Gastroesophageal sphincter (tissue), 4 donors: ENCODE data around the gene HSPBP1. TPM values are rescaled to one million over a fixed set of nuclear protein-coding genes. Genes with fewer than 3 reads are reported as not detected.

Experiments
- ATAC-seq: fragments of 150-250 bp; one replicate; pipeline ENCODE4 v1.9.1; 2016; ENCODE audit warnings: mild to moderate bottlenecking, moderate library complexity
- H3K27ac ChIP-seq, 4 donors: fragments of 200-600 bp; sonication (generic) in 3 of 4; 1 replicate in 3 of 4; 2 replicates in 1 of 4; pipeline ENCODE4 v1.5.1; 2016 to 2019
- H3K27me3 ChIP-seq: fragments of 200-600 bp; sonication (generic); one replicate; pipeline ENCODE4 v1.5.1; 2019
- H3K36me3 ChIP-seq, 2 donors: fragments of 200-600 bp; sonication (generic); one replicate each; pipeline ENCODE4 v1.5.1; 2019; ENCODE audit warnings: control low read depth in 1 of 2
- H3K4me1 ChIP-seq, 3 donors: fragments of 200-600 bp; sonication (generic); 1 replicate in 2 of 3; 2 replicates in 1 of 3; pipeline ENCODE4 v1.5.1; 2016 to 2019; ENCODE audit warnings: control low read depth in 2 of 3
- H3K4me3 ChIP-seq, 2 donors: fragments of 200-600 bp; sonication (generic); one replicate each; pipeline ENCODE4 v1.5.1; 2019; ENCODE audit warnings: mild to moderate bottlenecking in 1 of 2, moderate library complexity in 1 of 2
- H3K9me3 ChIP-seq, 3 donors: fragments of 200-600 bp; sonication (generic); one replicate each; pipeline ENCODE4 v1.5.1; 2017 to 2019; ENCODE audit warnings: control low read depth in 2 of 3
- EP300 ChIP-seq: sonication (generic); formaldehyde crosslinking; IDR thresholded peaks from one replicate; pipeline ENCODE4 v1.6.1; 2017; ENCODE audit warnings: antibody characterized with exemption, mild to moderate bottlenecking
- POLR2A ChIP-seq, 2 donors: fragments of 450-650 bp; IDR thresholded peaks; one replicate each; pipeline ENCODE4 v1.6.1; 2017; ENCODE audit warnings: antibody characterized with exemption in 2 of 2, mild to moderate bottlenecking in 2 of 2, moderate library complexity in 1 of 2
- POLR2AphosphoS5 ChIP-seq: sonication (generic); formaldehyde crosslinking; IDR thresholded peaks from one replicate; pipeline ENCODE4 v1.6.1; 2017; ENCODE audit warnings: antibody characterized with exemption
- WGBS, 2 donors: methylation state at CpG; one replicate each; pipeline ENCODE4 v1.1.5; 2018; ENCODE audit warnings: low coverage in 1 of 2; 5-methylcytosine and 5-hydroxymethylcytosine counted together
- total RNA-seq, 4 donors: library from RNA; depleted of rRNA; stranded (reverse); fragments of >200 nt; gene quantifications; one replicate each; pipeline ENCODE4 v1.1.0, GENCODE V29; 2016
- TF ChIP-seq, protein P1 (sequence below), 4 experiments: fragments of 200-600 bp in 2 of 4; fragments of 450-650 bp in 2 of 4; sonication (generic) in 1 of 4; IDR thresholded peaks; one replicate each; pipeline ENCODE4 v1.5.1; 2017 to 2019; ENCODE audit warnings: antibody characterized with exemption in 4 of 4, mild to moderate bottlenecking in 2 of 4, moderate library complexity in 2 of 4

HSPBP1 gene
- total RNA-seq, 4 donors from 2014 or later: 20.9 to 37.1 (median 26.5) TPM

DNA sequence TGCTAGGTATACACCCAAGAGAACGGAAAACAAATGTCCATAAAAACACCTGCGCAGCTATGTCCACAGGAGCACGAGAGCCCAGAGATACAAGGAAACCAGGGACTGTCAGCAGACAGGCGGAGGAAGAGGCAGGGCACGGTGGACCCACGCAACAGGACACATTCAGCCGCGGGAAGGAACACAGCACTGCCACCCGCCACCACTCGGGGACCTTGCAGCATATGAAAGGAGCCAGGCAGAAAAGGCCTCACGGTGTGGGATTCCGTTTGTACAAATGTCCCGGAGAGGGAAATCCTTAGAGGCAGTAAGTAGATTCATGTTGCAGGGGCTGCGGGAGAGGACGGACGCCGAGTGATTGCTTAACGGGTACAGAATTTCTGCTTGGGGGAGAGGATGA lies 7.8 kb downstream of the HSPBP1 start:
- Histone ChIP-seq H3K4me3 (no peak overlapping the region), H3K4me1 (no peaks in the 10 kb centered on the region), H3K27ac (no peak overlapping the region), H3K27me3 (no peaks in the 10 kb centered on the region), H3K9me3 (no peaks in the 10 kb centered on the region), H3K36me3 (peaks cover 0 to 98% of the 10 kb centered on the region in 2 donors)
- no peak for ATAC-seq
- WGBS, 2 donors: 88 to 93% methylated on average over 7 to 18 of the region's 18 CpGs
- TF ChIP-seq POLR2A (IDR thresholded peaks at IDR 0.05) (no peak), POLR2AphosphoS5 (no peak), EP300 (no peak)
- TF ChIP-seq, protein P1, sequence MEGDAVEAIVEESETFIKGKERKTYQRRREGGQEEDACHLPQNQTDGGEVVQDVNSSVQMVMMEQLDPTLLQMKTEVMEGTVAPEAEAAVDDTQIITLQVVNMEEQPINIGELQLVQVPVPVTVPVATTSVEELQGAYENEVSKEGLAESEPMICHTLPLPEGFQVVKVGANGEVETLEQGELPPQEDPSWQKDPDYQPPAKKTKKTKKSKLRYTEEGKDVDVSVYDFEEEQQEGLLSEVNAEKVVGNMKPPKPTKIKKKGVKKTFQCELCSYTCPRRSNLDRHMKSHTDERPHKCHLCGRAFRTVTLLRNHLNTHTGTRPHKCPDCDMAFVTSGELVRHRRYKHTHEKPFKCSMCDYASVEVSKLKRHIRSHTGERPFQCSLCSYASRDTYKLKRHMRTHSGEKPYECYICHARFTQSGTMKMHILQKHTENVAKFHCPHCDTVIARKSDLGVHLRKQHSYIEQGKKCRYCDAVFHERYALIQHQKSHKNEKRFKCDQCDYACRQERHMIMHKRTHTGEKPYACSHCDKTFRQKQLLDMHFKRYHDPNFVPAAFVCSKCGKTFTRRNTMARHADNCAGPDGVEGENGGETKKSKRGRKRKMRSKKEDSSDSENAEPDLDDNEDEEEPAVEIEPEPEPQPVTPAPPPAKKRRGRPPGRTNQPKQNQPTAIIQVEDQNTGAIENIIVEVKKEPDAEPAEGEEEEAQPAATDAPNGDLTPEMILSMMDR (IDR thresholded peaks at IDR 0.05): no peak

DNA sequence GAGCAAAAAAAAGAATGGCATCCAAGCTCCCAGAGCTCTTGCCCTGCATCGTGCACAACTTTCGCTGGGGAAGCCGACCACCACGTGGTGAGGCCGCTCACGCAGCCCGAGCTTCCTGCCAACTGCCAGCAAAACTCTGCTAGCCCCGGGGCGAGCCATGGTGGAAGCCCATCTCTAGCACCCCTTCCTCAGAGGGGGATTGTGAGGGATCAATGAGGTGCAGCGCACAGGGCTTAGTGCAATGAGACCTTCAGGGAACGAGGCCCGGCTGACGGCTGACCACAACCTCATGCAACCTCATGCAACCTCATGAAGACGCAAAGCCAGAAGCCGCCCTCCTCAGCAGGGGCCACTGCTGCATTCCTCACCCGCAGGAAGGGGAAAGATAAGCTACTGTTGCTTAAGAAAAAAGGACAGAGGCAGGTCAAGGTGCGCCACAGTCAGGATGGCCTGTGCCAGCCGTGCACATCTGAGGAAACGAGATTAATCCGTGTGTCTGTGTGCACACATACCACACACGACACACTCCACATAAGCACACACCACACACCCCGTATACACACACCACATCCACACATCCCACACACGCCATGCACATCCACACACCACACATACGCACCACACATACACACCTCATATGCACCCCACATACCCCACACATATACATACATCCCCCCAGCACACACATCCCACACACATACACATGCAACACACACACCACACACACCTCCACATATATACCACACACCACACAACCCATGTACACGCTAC lies 9.6 kb downstream of the HSPBP1 start:
- no peaks in the 10 kb centered on the region for H3K27me3 ChIP-seq
- H3K4me3 ChIP-seq: no peak overlapping the region
- TF ChIP-seq POLR2AphosphoS5: no peak
- TF ChIP-seq, protein P1 (IDR thresholded peaks at IDR 0.05): no peak
- TF ChIP-seq POLR2A (IDR thresholded peaks at IDR 0.05): no peak
- no peak for TF ChIP-seq EP300
- no peaks in the 10 kb centered on the region for H3K4me1 ChIP-seq
- H3K36me3 ChIP-seq: peaks cover 0 to 86% of the 10 kb centered on the region in 2 donors
- 79 to 86% methylated on average over 7 to 11 of the region's 25 CpGs for WGBS, 2 donors
- ATAC-seq: no peak
- no peaks in the 10 kb centered on the region for H3K9me3 ChIP-seq
- no peak overlapping the region for H3K27ac ChIP-seq

DNA sequence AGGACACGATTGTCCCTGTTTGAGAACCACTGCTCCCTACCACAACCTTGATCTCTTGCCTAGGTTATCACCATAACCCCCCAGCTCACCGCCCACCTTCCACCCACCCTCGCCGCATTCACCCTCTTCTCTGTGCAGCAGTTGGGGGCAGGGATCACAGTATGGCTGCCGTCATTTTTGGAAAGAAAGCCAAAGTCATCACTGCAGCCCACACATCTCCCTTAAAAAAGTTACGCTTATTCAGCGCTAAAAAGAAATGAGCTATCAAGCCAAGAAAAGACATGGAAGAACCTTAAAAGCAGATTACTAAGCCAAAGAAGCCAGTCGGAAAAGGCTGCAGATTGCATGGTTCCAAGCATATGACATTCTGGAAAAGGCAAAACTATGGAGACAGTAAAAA lies 10.6 kb downstream of the HSPBP1 start:
- no peak for ATAC-seq
- Histone ChIP-seq H3K36me3 (peaks cover 0 to 84% of the 10 kb centered on the region in 2 donors), H3K27me3 (no peaks in the 10 kb centered on the region), H3K9me3 (no peaks in the 10 kb centered on the region), H3K27ac (no peak overlapping the region), H3K4me3 (no peak overlapping the region), H3K4me1 (no peaks in the 10 kb centered on the region)
- TF ChIP-seq EP300 (no peak), POLR2AphosphoS5 (no peak), POLR2A (IDR thresholded peaks at IDR 0.05) (no peak)
- TF ChIP-seq, protein P1 (IDR thresholded peaks at IDR 0.05): no peak
- WGBS, 2 donors: 74 to 85% methylated on average over 5 to 6 of the region's 8 CpGs

DNA sequence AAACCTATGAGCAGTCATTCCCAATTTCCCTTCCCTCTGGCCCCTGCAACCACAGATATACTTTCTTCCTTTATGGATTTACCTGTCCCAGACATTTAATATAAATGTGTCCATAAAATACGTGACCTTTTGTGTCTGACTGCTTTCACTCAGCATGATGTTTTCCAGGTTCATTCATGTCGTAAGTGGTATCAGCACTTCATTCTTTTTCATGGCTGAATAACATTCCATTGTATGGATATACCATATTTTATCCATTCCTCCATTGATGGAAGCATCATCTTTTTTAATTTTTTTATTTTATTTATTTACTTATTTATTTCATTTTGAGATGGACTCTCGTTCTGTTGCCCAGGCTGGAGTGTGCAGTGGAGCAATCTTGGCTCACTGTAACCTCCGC lies 13.1 kb downstream of the HSPBP1 start:
- ATAC-seq: no peak
- H3K4me3 ChIP-seq: no peak overlapping the region
- H3K27me3 ChIP-seq: no peaks in the 10 kb centered on the region
- H3K27ac ChIP-seq: no peak overlapping the region
- no peaks in the 10 kb centered on the region for H3K9me3 ChIP-seq
- no peaks in the 10 kb centered on the region for H3K4me1 ChIP-seq
- TF ChIP-seq EP300 (no peak), POLR2AphosphoS5 (no peak), POLR2A (IDR thresholded peaks at IDR 0.05) (no peak)
- TF ChIP-seq, protein P1 (IDR thresholded peaks at IDR 0.05): no peak
- 100% methylated on average over 1 to 4 of the region's 4 CpGs for WGBS, 2 donors
- peaks cover 0 to 68% of the 10 kb centered on the region in 2 donors for H3K36me3 ChIP-seq

DNA sequence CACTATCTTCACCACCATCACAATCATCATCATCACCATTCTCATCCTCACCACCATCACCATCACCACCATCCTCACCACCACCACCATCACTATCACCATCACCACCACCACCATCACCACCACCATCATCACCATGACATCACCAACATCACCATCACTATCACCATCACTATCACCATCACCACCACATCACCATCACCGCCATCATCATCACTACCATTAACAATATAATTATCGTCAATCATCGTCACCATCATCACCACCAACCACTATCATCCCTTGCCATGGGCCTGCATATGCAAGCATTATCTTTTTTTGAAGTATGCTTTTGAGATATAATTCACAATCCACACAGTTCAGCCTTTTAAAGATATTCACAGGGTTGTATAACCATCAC lies 13.5 kb downstream of the HSPBP1 start:
- Histone ChIP-seq H3K36me3 (peaks cover 0 to 63% of the 10 kb centered on the region in 2 donors), H3K9me3 (no peaks in the 10 kb centered on the region), H3K4me1 (no peaks in the 10 kb centered on the region), H3K27ac (no peak overlapping the region), H3K27me3 (no peaks in the 10 kb centered on the region), H3K4me3 (no peak overlapping the region)
- no peak for ATAC-seq
- TF ChIP-seq, protein P1 (IDR thresholded peaks at IDR 0.05): no peak
- no peak for TF ChIP-seq POLR2AphosphoS5
- no peak for TF ChIP-seq POLR2A (IDR thresholded peaks at IDR 0.05)
- no peak for TF ChIP-seq EP300
- 100% methylated on average over 3 of the region's 3 CpGs for WGBS, 2 donors
